Adrenal gland (tissue), 12 donors: Measurements from ENCODE around the gene BEND2. TPM values are rescaled to one million over a fixed set of nuclear protein-coding genes. Genes with fewer than 3 reads are reported as not detected.

Source experiments
- DNase-seq, 7 donors: peaks; one replicate each; pipeline ENCODE4 v3.0.0-alpha.2; 2019 to 2020
- H3K27ac ChIP-seq, 5 donors: fragments of 200-600 bp; sonication (generic) in 4 of 5; 1 replicate in 3 of 5; 2 replicates in 2 of 5; pipeline versions ENCODE4 v1.5.1 to v1.8.0; 2016 to 2020; ENCODE audit warnings: mild to moderate bottlenecking in 1 of 5
- H3K27me3 ChIP-seq: fragments of 200-600 bp; 2 replicates; pipeline ENCODE4 v1.8.0; 2021
- H3K36me3 ChIP-seq, 2 donors: fragments of 200-600 bp; replicated peaks in 1 of 2; 1 replicate in 1 of 2; 2 replicates in 1 of 2; pipeline versions ENCODE4 v1.5.1 to v1.8.0; 2018 to 2022
- H3K4me1 ChIP-seq, 2 donors: fragments of 200-600 bp; replicated peaks in 1 of 2; 1 replicate in 1 of 2; 2 replicates in 1 of 2; pipeline versions ENCODE4 v1.5.1 to v1.8.0; 2018 to 2021
- H3K4me3 ChIP-seq, 4 donors: fragments of 200-600 bp; sonication (generic) in 3 of 4; one replicate each; pipeline ENCODE4 v1.5.1; 2016 to 2018
- H3K9me3 ChIP-seq, 3 donors: fragments of 200-600 bp; sonication (generic) in 1 of 3; replicated peaks in 1 of 3; 1 replicate in 2 of 3; 2 replicates in 1 of 3; pipeline versions ENCODE4 v1.5.1 to v1.8.0; 2016 to 2021
- CTCF ChIP-seq, 6 experiments: fragments of 450-650 bp in 4 of 6; fragments of 200-600 bp in 2 of 6; sonication (generic) in 1 of 6; IDR thresholded peaks; 1 replicate in 5 of 6; 2 replicates in 1 of 6; pipeline versions ENCODE4 v1.5.1 to v1.8.0; 2016 to 2021; ENCODE audit warnings: antibody characterized with exemption in 6 of 6, mild to moderate bottlenecking in 2 of 6, moderate library complexity in 1 of 6
- POLR2A ChIP-seq, 2 donors: fragments of 450-650 bp; IDR thresholded peaks; one replicate each; pipeline ENCODE4 v1.6.1; 2017; ENCODE audit warnings: antibody characterized with exemption in 2 of 2, mild to moderate bottlenecking in 2 of 2, moderate library complexity in 1 of 2
- WGBS, 4 donors: extraction: QIAGEN DNeasy Blood & Tissue Kit in 2 of 4; methylation state at CpG; one replicate each; pipeline versions ENCODE4 v1.1.5 to v1.1.7; 2013 to 2017; 5-methylcytosine and 5-hydroxymethylcytosine counted together
- intact Hi-C, 2 donors: fragments of 100-400 bp; cut with DNase I; formaldehyde crosslinking; loops; one replicate each; pipeline versions ENCODE4 v1.14.1 to v1.15.0; 2022 to 2023
- polyA plus RNA-seq, 3 donors: library from polyadenylated mRNA; stranded (reverse); fragments of 200-250 nt in 2 of 3; fragments of 350-450 nt in 1 of 3; fragmentation: Illumina TruSeq in 1 of 3; extraction: RNeasy Lipid Tissue Mini Kit (QIAGEN cat#74804) in 1 of 3; gene quantifications; one replicate each; pipeline ENCODE4 v1.2.3, GENCODE V29; 2013 to 2014
- total RNA-seq, 9 donors: library from RNA; depleted of rRNA in 4 of 9; stranded (reverse); fragments of >200 nt in 4 of 9; fragments of 120-200 nt in 1 of 9; fragmentation: NEBNext Ultra II Directional in 1 of 9; extraction: Animal tissue kit (Norgen Biotek cat#: 25700) in 1 of 9; gene quantifications; one replicate each; pipeline versions ENCODE4 v1.1.0 to v1.2.4, GENCODE V29; 2013 to 2023
- donor health status: healthy with polysubstance abuse.
- donor health status: Bipolar disorder and iron deficiency.
- donor health status: DM: yes; HTN: yes; CAD: no.
- donor health status: DM: no; HTN: no; CAD: no.
- donor health status: DM: no; HTN: no; CAD: no.
- donor health status: DM: yes; HTN: yes; CAD: no.

BEND2 gene
- total and polyA plus RNA-seq, 12 donors, result 0.06 TPM; not detected in 11

GRCh38 chrX:18174209-18174608 lies 46.5 kb downstream of the BEND2 start:
- intact Hi-C loops, result no loop called here
- Histone ChIP-seq H3K27ac (no peak overlapping the region), H3K4me1 (no peaks in the 10 kb centered on the region), H3K27me3 (peaks cover 5% of the 10 kb centered on the region), H3K4me3 (no peak overlapping the region), H3K36me3 (no peaks in the 10 kb centered on the region), H3K9me3 (no peaks in the 10 kb centered on the region)
- DNase-seq, result no peak
- no peak for TF ChIP-seq CTCF (IDR thresholded peaks at IDR 0.05)
- TF ChIP-seq POLR2A (IDR thresholded peaks at IDR 0.05), result no peak
- WGBS, 4 donors, result 84 to 88% (median 86%) methylated on average over 7 of the region's 7 CpGs

- no peak for TF ChIP-seq POLR2A (IDR thresholded peaks at IDR 0.05)
- no peak for TF ChIP-seq CTCF (IDR thresholded peaks at IDR 0.05)
- no peaks in the 10 kb centered on the region for H3K36me3 ChIP-seq
- WGBS, 4 donors, result 52 to 83% (median 69%) methylated on average over 4 to 7 of the region's 7 CpGs
- DNase-seq, result no peak
- peaks cover 5% of the 10 kb centered on the region for H3K27me3 ChIP-seq
- H3K4me1 ChIP-seq, result no peaks in the 10 kb centered on the region
- H3K9me3 ChIP-seq, result no peaks in the 10 kb centered on the region
- no peak overlapping the region for H3K4me3 ChIP-seq
- H3K27ac ChIP-seq, result no peak overlapping the region
- intact Hi-C loops, result no loop called here
These were observed 47.0 kb downstream of the BEND2 start for GRCh38 chrX:18173494-18174180.

GRCh38 chrX:18172970-18173369 lies 47.7 kb downstream of the BEND2 start:
- 61 to 75% (median 74%) methylated on average over 4 of the region's 4 CpGs for WGBS, 4 donors
- Histone ChIP-seq H3K27ac (no peak overlapping the region), H3K36me3 (no peaks in the 10 kb centered on the region), H3K4me1 (no peaks in the 10 kb centered on the region), H3K27me3 (peaks cover 11% of the 10 kb centered on the region), H3K4me3 (no peak overlapping the region), H3K9me3 (no peaks in the 10 kb centered on the region)
- intact Hi-C loops, result no loop called here
- DNase-seq, result no peak
- TF ChIP-seq CTCF (IDR thresholded peaks at IDR 0.05) (no peak), POLR2A (IDR thresholded peaks at IDR 0.05) (no peak)

- intact Hi-C loops, result no loop called here
- Histone ChIP-seq H3K9me3 (no peaks in the 10 kb centered on the region), H3K36me3 (no peaks in the 10 kb centered on the region), H3K4me1 (no peaks in the 10 kb centered on the region), H3K4me3 (no peak overlapping the region), H3K27ac (no peak overlapping the region), H3K27me3 (peaks cover 11% of the 10 kb centered on the region)
- WGBS, 4 donors, result 65 to 68% (median 67%) methylated on average over 6 of the region's 6 CpGs
- TF ChIP-seq POLR2A (IDR thresholded peaks at IDR 0.05), result no peak
- TF ChIP-seq CTCF (IDR thresholded peaks at IDR 0.05), result no peak
- DNase-seq, result no peak
These were observed 49.8 kb downstream of the BEND2 start for GRCh38 chrX:18170910-18171309.
